Amniotic stem cell (primary cell): ENCODE results near the gene RNASE7.
A peak's percentile ranks its signal among the peaks of the same experiment; 100 is the strongest.

Source experiments
- DNase-seq: peaks from one replicate; lab custom pipeline; 2025; lab: John Stamatoyannopoulos, UW

RNASE7 gene

GRCh38 chr14:21069388-21070082 is 27.4 kb downstream of the RNASE7 start:
- no peak for DNase-seq

GRCh38 chr14:21070083-21070609 is 28.0 kb downstream of the RNASE7 start, which contains the start of gene ARHGEF40:
Gene ARHGEF40, plus strand, starts transcription at chr14:21070304. Its CDS starts 93 bp downstream, at chr14:21070397.
- DNase-seq = no peak

GRCh38 chr14:21070610-21071224 is 28.6 kb downstream of the RNASE7 start:
- no peak for DNase-seq

GRCh38 chr14:21071225-21072030 is 29.3 kb downstream of the RNASE7 start:
- DNase-seq = peak; percentile 87

- no peak for DNase-seq
These were observed 29.9 kb downstream of the RNASE7 start for GRCh38 chr14:21072031-21072473.

- no peak for DNase-seq
These were observed 30.7 kb downstream of the RNASE7 start for GRCh38 chr14:21072781-21073339.

- no peak for DNase-seq
These were observed 31.8 kb downstream of the RNASE7 start for GRCh38 chr14:21073921-21074320.

GRCh38 chr14:21074398-21075272 is 32.5 kb downstream of the RNASE7 start:
- DNase-seq = no peak

GRCh38 chr14:21075719-21076437 is 33.7 kb downstream of the RNASE7 start:
- no peak for DNase-seq

GRCh38 chr14:21077672-21078071 is 35.5 kb downstream of the RNASE7 start:
- no peak for DNase-seq

GRCh38 chr14:21078287-21078686 is 36.1 kb downstream of the RNASE7 start:
- no peak for DNase-seq

- DNase-seq = no peak
These were observed 36.6 kb downstream of the RNASE7 start for GRCh38 chr14:21078726-21079125.

- DNase-seq = no peak
These were observed 39.5 kb downstream of the RNASE7 start for GRCh38 chr14:21081521-21082142.

- no peak for DNase-seq
These were observed 41.6 kb downstream of the RNASE7 start for GRCh38 chr14:21083565-21084325.

- no peak for DNase-seq
These were observed 42.2 kb downstream of the RNASE7 start for GRCh38 chr14:21084396-21084795.

GRCh38 chr14:21084998-21085853 is 43.1 kb downstream of the RNASE7 start:
- peak; percentile 70 for DNase-seq

GRCh38 chr14:21086908-21087293 is 44.7 kb downstream of the RNASE7 start:
- DNase-seq = no peak
